Brain microvascular endothelial cell (primary cell): ENCODE data around the gene ANKHD1.
A peak's percentile ranks its signal among the peaks of the same experiment; 100 is the strongest.

Experiments
- DNase-seq: peaks from one replicate; pipeline ENCODE4 v3.0.0-alpha.2; 2020
- H3K27ac ChIP-seq: fragments of 250-450 bp; sonication (Bioruptor Pico); 2 replicates; pipeline ENCODE4 v1.5.1; 2020; ENCODE audit warnings: mild to moderate bottlenecking, moderate library complexity
- H3K27me3 ChIP-seq: fragments of 250-450 bp; sonication (Bioruptor Pico); replicated peaks from 2 replicates; pipeline ENCODE4 v1.5.1; 2020; ENCODE audit warnings: mild to moderate bottlenecking
- H3K36me3 ChIP-seq: fragments of 250-450 bp; sonication (Bioruptor Pico); replicated peaks from 2 replicates; pipeline ENCODE4 v1.5.1; 2020; ENCODE audit warnings: mild to moderate bottlenecking
- H3K4me3 ChIP-seq: 2 replicates; pipeline ENCODE4 v1.5.1; 2011; ENCODE audit warnings: low read depth, mild to moderate bottlenecking, control low read depth, low read length, moderate library complexity
- in situ Hi-C: cut with HindIII; loops from 2 replicates; pipeline ENCODE4 v1.10.0; 2017; ENCODE audit warnings: low sequenced_read_pairs, low pct_ligation_motif_present
- TF ChIP-seq, protein P1 (sequence below): IDR thresholded peaks from 2 replicates; pipeline ENCODE4 v1.5.1; 2011; ENCODE audit warnings: low read depth, mild to moderate bottlenecking, moderate library complexity, low read length, control low read depth, inconsistent platforms; ENCODE audit errors: missing control alignments

The ANKHD1 gene

DNA sequence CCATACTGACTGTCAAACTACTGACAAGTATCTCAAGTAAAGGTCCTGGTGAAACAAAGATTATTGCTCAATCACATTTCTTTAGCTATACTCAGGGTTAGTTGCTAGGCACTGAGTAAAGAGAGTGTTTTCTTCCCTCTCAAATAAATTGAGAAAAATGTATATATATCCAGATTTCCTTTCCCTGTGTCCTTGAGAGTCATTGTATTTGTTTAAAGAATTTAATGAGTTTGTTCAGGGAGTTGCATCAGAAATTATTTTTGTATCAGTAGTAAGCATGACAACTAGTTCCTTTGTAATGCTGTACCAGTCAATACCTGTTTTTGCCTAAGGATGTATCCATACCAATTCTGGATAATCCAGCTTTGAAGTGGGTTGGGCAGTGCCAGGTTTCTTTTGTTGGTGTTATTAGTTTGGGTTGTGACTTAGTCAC is 3.2 kb upstream of the ANKHD1 start:
- H3K36me3 ChIP-seq, result no peaks in the 10 kb centered on the region
- no peaks in the 10 kb centered on the region for H3K27me3 ChIP-seq
- TF ChIP-seq, protein P1, sequence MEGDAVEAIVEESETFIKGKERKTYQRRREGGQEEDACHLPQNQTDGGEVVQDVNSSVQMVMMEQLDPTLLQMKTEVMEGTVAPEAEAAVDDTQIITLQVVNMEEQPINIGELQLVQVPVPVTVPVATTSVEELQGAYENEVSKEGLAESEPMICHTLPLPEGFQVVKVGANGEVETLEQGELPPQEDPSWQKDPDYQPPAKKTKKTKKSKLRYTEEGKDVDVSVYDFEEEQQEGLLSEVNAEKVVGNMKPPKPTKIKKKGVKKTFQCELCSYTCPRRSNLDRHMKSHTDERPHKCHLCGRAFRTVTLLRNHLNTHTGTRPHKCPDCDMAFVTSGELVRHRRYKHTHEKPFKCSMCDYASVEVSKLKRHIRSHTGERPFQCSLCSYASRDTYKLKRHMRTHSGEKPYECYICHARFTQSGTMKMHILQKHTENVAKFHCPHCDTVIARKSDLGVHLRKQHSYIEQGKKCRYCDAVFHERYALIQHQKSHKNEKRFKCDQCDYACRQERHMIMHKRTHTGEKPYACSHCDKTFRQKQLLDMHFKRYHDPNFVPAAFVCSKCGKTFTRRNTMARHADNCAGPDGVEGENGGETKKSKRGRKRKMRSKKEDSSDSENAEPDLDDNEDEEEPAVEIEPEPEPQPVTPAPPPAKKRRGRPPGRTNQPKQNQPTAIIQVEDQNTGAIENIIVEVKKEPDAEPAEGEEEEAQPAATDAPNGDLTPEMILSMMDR, result no peak
- in situ Hi-C loops, result no loop called here
- H3K27ac ChIP-seq, result no peak overlapping the region
- H3K4me3 ChIP-seq, result no peak overlapping the region
- no peak for DNase-seq

DNA sequence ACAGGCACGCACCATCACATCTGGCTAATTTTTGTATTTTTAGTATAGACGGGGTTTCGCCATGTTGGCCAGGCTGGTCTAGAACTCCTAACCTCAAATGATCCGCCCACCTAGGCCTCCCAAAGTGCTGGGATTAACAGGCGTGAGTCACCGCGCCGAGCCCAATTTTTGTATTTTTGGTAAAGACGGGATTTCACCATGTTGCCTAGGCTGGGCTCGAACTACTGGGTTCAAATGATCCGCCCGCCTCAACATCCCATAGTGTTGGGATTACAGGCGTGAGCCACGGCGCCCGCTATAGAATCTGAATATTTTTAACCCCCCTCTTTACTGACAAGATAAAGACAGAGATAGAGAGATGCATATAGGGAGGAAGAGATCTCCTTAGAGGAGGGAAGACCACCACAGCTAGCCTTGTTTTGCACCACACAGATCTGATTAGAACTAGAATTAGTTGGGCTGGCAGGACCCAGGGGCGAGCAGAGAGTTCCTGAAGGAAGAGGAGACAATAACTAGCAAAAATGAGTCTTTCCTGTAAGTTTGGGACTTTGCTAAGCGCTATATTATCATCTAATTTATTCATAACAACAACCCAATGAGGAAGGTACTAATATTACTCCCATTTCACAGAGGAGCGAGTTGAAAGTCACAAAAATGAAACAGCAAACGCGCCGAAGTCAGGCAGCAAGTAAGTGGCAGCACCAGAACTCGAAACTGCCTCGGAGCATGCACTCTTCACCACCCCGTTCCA is 1.5 kb upstream of the ANKHD1 start:
- in situ Hi-C loops, result no loop called here
- DNase-seq, result no peak

DNA sequence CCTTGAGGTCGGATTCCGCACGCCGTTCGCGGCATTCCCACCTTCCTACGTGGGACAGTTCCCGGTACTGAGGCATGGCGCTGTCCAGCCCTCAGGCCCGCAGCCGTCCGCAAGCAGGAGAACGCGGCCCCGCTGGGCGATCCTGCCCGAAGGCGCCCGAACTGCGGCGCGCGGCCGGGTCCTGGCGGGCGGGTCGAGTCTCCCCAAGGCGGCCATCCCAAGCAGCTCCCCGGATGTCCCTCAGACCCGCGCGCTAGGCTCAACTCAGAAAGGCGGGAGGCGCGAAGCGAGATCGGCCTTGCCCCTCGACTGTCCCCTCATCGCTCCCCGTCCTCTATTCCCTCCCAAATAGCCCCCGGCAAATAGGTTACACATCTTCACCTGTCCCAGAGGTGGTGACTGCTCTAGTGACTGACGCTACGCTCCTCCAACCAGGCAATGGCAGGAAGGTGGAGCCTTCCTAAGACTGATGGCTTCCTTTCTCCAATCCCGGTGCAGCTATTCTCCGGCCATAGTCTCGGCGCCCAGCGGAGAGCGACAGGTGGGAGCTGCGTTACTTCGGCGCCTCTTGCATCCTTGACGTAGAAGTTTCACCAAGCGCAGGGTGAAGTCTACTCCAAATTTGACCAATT is 787 bp upstream of the ANKHD1 start:
- DNase-seq, result peak; percentile 97
- Histone ChIP-seq H3K27ac (peak overlapping the region; percentile 16), H3K4me3 (peak overlapping the region; percentile 78), H3K27me3 (no peaks in the 10 kb centered on the region), H3K36me3 (no peaks in the 10 kb centered on the region)
- in situ Hi-C loops, result no loop called here
- TF ChIP-seq, protein P1, result no peak

More for the DNA sequence above, 1.5 kb upstream of the ANKHD1 start:
- Histone ChIP-seq H3K27ac (no peak overlapping the region), H3K4me3 (peak overlapping the region; percentile 78), H3K27me3 (no peaks in the 10 kb centered on the region), H3K36me3 (no peaks in the 10 kb centered on the region)
- TF ChIP-seq, protein P1, result no peak

DNA sequence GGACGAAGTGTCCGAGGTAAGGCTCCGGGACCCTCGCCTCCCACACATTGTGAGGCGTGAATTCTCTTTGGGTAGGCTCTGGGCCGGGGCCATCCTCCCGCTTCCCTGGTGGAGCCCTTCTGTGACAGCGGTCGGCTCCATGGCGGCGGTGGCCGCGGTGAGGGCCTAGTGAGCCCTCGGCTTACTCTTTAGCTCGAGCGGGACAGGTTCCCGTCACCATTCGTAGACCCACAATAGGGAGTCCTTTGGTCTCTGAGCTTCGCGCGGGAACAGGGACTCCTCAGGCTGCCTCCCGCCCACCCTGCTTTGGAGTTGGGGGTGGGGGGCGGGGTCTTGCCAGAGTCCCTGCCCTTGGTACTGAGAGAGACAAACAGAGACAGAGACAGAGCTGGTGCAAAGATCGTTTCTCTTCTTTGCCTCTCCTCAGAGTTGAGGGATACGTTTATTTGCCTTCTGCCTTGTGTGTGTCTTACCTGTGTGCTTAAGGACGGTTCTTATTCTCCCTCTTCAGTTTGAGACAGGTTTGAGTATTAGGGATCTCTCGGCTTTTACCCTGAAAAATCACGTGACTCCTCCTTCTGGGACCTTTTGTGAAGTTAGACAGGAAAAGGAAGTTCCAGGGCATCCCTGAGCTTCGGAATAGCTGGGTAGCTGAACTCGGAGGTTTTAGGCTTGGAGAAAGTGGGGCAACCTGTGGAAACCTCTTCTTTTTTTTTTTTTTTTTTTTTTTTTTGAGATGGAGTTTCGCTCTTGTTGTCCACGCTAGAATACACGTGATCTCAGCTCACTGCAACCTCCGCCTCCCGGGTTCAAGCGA is 833 bp downstream of the ANKHD1 start:
- Histone ChIP-seq H3K27me3 (no peaks in the 10 kb centered on the region), H3K27ac (peak overlapping the region; percentile 68), H3K36me3 (no peaks in the 10 kb centered on the region), H3K4me3 (peak overlapping the region; percentile 88)
- TF ChIP-seq, protein P1, result no peak
- DNase-seq, result peak; percentile 31
- in situ Hi-C loops, result no loop called here

DNA sequence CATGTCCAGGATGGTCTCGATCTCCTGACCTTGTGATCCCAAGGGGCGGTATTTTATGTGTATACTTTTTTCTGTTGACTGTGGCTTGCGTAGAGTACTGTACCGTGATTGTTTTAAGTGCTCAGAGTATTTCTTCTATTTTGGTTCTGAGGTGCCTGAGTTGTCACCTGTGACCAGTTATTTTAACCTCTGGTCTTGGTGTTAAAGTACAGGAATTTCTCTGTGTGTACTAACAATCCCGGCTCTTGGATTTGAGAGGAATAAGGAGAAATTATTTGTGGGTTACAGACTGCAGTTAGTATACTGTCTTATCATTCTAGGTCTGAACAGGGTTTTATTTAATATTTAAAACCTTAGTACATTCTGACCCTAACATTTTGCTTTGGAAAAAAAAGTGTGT is 2.0 kb downstream of the ANKHD1 start:
- H3K27ac ChIP-seq, result no peak overlapping the region
- no peaks in the 10 kb centered on the region for H3K27me3 ChIP-seq
- H3K4me3 ChIP-seq, result no peak overlapping the region
- no peak for DNase-seq
- TF ChIP-seq, protein P1, result no peak
- in situ Hi-C loops, result no loop called here
- H3K36me3 ChIP-seq, result no peaks in the 10 kb centered on the region
